ENCODE results near the gene TOMM20.

The TOMM20 gene

DNA sequence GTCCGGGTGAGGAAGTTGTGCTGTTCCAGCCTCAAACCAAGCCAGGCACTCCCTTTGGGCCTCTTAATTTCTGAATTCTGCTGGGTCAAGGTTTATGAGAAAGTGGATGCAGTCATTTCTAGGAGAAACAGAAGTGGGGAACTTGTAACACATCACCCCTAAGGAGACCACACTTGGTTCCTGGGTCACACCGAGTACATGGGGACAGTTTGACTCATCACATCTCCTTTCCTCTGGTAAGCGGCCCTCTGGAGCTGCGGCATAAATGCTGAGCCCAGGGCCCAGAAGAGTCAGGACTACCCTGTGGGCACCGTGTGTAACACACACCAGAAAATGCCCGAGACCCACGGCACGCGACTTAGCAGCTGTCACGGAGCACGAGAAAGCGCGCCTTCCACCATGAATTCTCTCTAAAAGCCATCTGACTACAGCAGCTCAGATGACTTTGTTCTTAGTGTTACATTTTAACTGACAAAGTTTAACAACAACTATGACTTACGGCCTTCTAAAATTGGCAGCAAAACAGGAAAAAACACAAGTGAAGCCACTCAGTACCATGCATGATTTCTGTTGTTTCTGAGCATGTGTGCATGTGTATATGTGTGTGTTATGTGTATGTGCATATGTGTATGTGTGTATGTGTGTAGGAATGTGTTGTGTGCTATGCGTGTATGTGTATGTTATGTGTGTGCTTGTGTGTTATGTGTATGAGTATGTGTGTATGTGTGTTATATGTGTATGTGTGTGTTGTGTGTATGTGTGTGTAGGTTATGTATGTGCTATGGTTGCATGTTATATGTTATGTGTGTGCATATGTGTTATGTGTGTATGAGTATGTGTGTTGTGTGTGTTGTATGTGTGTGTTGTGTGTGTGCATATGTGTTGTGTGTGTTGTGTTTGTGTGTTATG, 50.8 kb downstream of the TOMM20 start:
- 90% methylated on average over 14 of the region's 15 CpGs for WGBS (ENCODE audit: insufficient coverage)
- no peaks in the 10 kb centered on the region for H3K9me3 ChIP-seq (ENCODE audit: control extremely low read depth in 1 of 5, control insufficient read depth in 4 of 5, insufficient read depth in 2 of 5, low read depth in 1 of 5, low read length in 4 of 5)
- H3K27me3 ChIP-seq (replicated peaks in 2 of 5; ENCODE audit: control insufficient read depth in 4 of 5, insufficient read depth in 5 of 5, low read length in 4 of 5) = no peaks in the 10 kb centered on the region
- DNase-seq = peak in 2 of 3 donors; percentile 67 to 80
- H3K36me3 ChIP-seq (ENCODE audit: control insufficient read depth in 4 of 4, insufficient read depth in 4 of 4, low read length in 3 of 4) = no peaks in the 10 kb centered on the region
- no peak overlapping the region for H3K27ac ChIP-seq (ENCODE audit: insufficient read depth in 1 of 2, low read depth in 1 of 2, low read length in 2 of 2, poor library complexity in 1 of 2, severe bottlenecking in 2 of 2)
- ChIA-PET POLR2A (no interaction called here), CTCF (interaction anchor here (0.9 to 1.5 kb wide), 2 partner anchors 10 to 493 kb away, joined by 3 to 4 read pairs; no protein-coding TSS in a partner anchor)
- H3K4me3 ChIP-seq (ENCODE audit: control insufficient read depth in 1 of 7, extremely low read depth in 1 of 7, insufficient read depth in 4 of 7, low read depth in 2 of 7, low read length in 6 of 7) = no peak overlapping the region
- peaks cover 8 to 69% (median 60%) of the 10 kb centered on the region in 4 experiments for H3K4me1 ChIP-seq (ENCODE audit: control extremely low read depth in 1 of 4, control insufficient read depth in 4 of 4, insufficient read depth in 4 of 4, low read length in 3 of 4)

GRCh38 chr1:235077163-235077540, 51.5 kb downstream of the TOMM20 start:
- Histone ChIP-seq H3K4me1 (ENCODE audit: control extremely low read depth in 1 of 4, control insufficient read depth in 4 of 4, insufficient read depth in 4 of 4, low read length in 3 of 4) (peaks cover 8 to 64% (median 58%) of the 10 kb centered on the region in 4 experiments), H3K27me3 (replicated peaks in 2 of 5; ENCODE audit: control insufficient read depth in 4 of 5, insufficient read depth in 5 of 5, low read length in 4 of 5) (no peaks in the 10 kb centered on the region), H3K27ac (ENCODE audit: insufficient read depth in 1 of 2, low read depth in 1 of 2, low read length in 2 of 2, poor library complexity in 1 of 2, severe bottlenecking in 2 of 2) (no peak overlapping the region), H3K36me3 (ENCODE audit: control insufficient read depth in 4 of 4, insufficient read depth in 4 of 4, low read length in 3 of 4) (no peaks in the 10 kb centered on the region), H3K9me3 (ENCODE audit: control extremely low read depth in 1 of 5, control insufficient read depth in 4 of 5, insufficient read depth in 2 of 5, low read depth in 1 of 5, low read length in 4 of 5) (no peaks in the 10 kb centered on the region), H3K4me3 (ENCODE audit: control insufficient read depth in 1 of 7, extremely low read depth in 1 of 7, insufficient read depth in 4 of 7, low read depth in 2 of 7, low read length in 6 of 7) (no peak overlapping the region)
- ChIA-PET POLR2A (no interaction called here), CTCF (interaction anchor here (0.9 to 1.5 kb wide), 2 partner anchors 9 to 492 kb away, joined by 3 to 4 read pairs; no protein-coding TSS in a partner anchor)
- no peak for DNase-seq
- 90% methylated on average over 1 of the region's 1 CpG for WGBS (ENCODE audit: insufficient coverage)

- ChIA-PET POLR2A (no interaction called here), CTCF (interaction anchor here (0.9 to 1.5 kb wide), 2 partner anchors 9 to 492 kb away, joined by 3 to 4 read pairs; no protein-coding TSS in a partner anchor)
- no peaks in the 10 kb centered on the region for H3K27me3 ChIP-seq (replicated peaks in 2 of 5; ENCODE audit: control insufficient read depth in 4 of 5, insufficient read depth in 5 of 5, low read length in 4 of 5)
- no peaks in the 10 kb centered on the region for H3K9me3 ChIP-seq (ENCODE audit: control extremely low read depth in 1 of 5, control insufficient read depth in 4 of 5, insufficient read depth in 2 of 5, low read depth in 1 of 5, low read length in 4 of 5)
- H3K36me3 ChIP-seq (ENCODE audit: control insufficient read depth in 4 of 4, insufficient read depth in 4 of 4, low read length in 3 of 4) = no peaks in the 10 kb centered on the region
- WGBS (ENCODE audit: insufficient coverage) = 99% methylated on average over 12 of the region's 16 CpGs
- no peak overlapping the region for H3K27ac ChIP-seq (ENCODE audit: insufficient read depth in 1 of 2, low read depth in 1 of 2, low read length in 2 of 2, poor library complexity in 1 of 2, severe bottlenecking in 2 of 2)
- H3K4me3 ChIP-seq (ENCODE audit: control insufficient read depth in 1 of 7, extremely low read depth in 1 of 7, insufficient read depth in 4 of 7, low read depth in 2 of 7, low read length in 6 of 7) = no peak overlapping the region
- DNase-seq = no peak
- H3K4me1 ChIP-seq (ENCODE audit: control extremely low read depth in 1 of 4, control insufficient read depth in 4 of 4, insufficient read depth in 4 of 4, low read length in 3 of 4) = peaks cover 8 to 63% (median 58%) of the 10 kb centered on the region in 4 experiments
Observed at GRCh38 chr1:235076504-235077162, 52.0 kb downstream of the TOMM20 start.

- WGBS (ENCODE audit: insufficient coverage) = 100% methylated on average over 3 of the region's 8 CpGs
- Histone ChIP-seq H3K27me3 (replicated peaks in 2 of 5; ENCODE audit: control insufficient read depth in 4 of 5, insufficient read depth in 5 of 5, low read length in 4 of 5) (no peaks in the 10 kb centered on the region), H3K36me3 (ENCODE audit: control insufficient read depth in 4 of 4, insufficient read depth in 4 of 4, low read length in 3 of 4) (no peaks in the 10 kb centered on the region), H3K4me1 (ENCODE audit: control extremely low read depth in 1 of 4, control insufficient read depth in 4 of 4, insufficient read depth in 4 of 4, low read length in 3 of 4) (peaks cover 8 to 60% (median 54%) of the 10 kb centered on the region in 4 experiments), H3K4me3 (ENCODE audit: control insufficient read depth in 1 of 7, extremely low read depth in 1 of 7, insufficient read depth in 4 of 7, low read depth in 2 of 7, low read length in 6 of 7) (no peak overlapping the region), H3K9me3 (ENCODE audit: control extremely low read depth in 1 of 5, control insufficient read depth in 4 of 5, insufficient read depth in 2 of 5, low read depth in 1 of 5, low read length in 4 of 5) (no peaks in the 10 kb centered on the region), H3K27ac (ENCODE audit: insufficient read depth in 1 of 2, low read depth in 1 of 2, low read length in 2 of 2, poor library complexity in 1 of 2, severe bottlenecking in 2 of 2) (no peak overlapping the region)
- DNase-seq = no peak
- ChIA-PET POLR2A (no interaction called here), CTCF (no interaction called here)
Observed at GRCh38 chr1:235075777-235076308, 52.8 kb downstream of the TOMM20 start.

DNA sequence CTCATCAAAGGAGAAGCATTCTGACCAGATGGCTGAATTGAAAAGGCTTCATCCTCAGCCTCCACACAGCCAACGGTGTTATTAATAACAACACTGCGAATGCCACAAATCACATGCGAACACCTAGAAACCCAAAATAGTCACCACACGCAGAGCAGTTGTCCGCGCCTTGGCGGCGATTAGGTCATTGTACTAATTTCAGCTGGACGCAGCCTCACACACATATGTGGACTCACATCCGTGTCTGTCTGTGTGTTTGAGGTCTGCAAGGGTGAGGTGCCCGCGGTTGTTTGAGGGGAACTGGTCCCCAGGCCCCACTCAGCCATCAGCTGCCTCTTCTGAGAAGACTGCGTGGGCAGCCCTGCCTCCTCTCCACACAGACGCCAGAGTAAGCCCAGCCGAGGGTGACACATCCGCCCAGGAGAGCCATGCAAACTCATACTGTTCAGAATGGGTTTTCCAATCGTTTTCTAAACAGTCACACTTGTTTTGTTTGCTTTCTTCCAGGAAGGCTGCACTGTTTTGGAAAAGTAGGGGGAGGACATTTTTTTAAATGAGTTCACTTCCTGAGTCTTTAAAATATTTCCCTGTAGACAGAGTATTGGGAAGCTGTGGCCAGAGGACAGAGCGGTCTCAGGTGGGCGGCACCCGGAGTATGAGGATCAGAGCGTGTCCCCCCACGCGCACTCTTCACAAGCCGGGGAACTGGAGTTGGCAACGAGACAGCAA, 53.4 kb downstream of the TOMM20 start:
- peak in 2 of 3 donors; percentile 40 to 58 for DNase-seq
- Histone ChIP-seq H3K9me3 (ENCODE audit: control extremely low read depth in 1 of 5, control insufficient read depth in 4 of 5, insufficient read depth in 2 of 5, low read depth in 1 of 5, low read length in 4 of 5) (no peaks in the 10 kb centered on the region), H3K27me3 (replicated peaks in 2 of 5; ENCODE audit: control insufficient read depth in 4 of 5, insufficient read depth in 5 of 5, low read length in 4 of 5) (no peaks in the 10 kb centered on the region), H3K27ac (ENCODE audit: insufficient read depth in 1 of 2, low read depth in 1 of 2, low read length in 2 of 2, poor library complexity in 1 of 2, severe bottlenecking in 2 of 2) (no peak overlapping the region), H3K4me3 (ENCODE audit: control insufficient read depth in 1 of 7, extremely low read depth in 1 of 7, insufficient read depth in 4 of 7, low read depth in 2 of 7, low read length in 6 of 7) (no peak overlapping the region), H3K36me3 (ENCODE audit: control insufficient read depth in 4 of 4, insufficient read depth in 4 of 4, low read length in 3 of 4) (no peaks in the 10 kb centered on the region), H3K4me1 (ENCODE audit: control extremely low read depth in 1 of 4, control insufficient read depth in 4 of 4, insufficient read depth in 4 of 4, low read length in 3 of 4) (peaks cover 8 to 59% (median 54%) of the 10 kb centered on the region in 4 experiments)
- ChIA-PET POLR2A (no interaction called here), CTCF (no interaction called here)
- whole genome bisulfite sequencing (ENCODE audit: insufficient coverage) = 81% methylated on average over 18 of the region's 25 CpGs

GRCh38 chr1:235074523-235075047, 54.1 kb downstream of the TOMM20 start:
- 33% methylated on average over 11 of the region's 14 CpGs for WGBS (ENCODE audit: insufficient coverage)
- ChIA-PET CTCF (interaction anchor here (1.3 to 2.0 kb wide), 3 partner anchors 9 to 588 kb away, joined by 3 to 9 read pairs (median 5); no protein-coding TSS in a partner anchor), POLR2A (no interaction called here)
- no peak overlapping the region for H3K4me3 ChIP-seq (ENCODE audit: control insufficient read depth in 1 of 7, extremely low read depth in 1 of 7, insufficient read depth in 4 of 7, low read depth in 2 of 7, low read length in 6 of 7)
- H3K27ac ChIP-seq (ENCODE audit: insufficient read depth in 1 of 2, low read depth in 1 of 2, low read length in 2 of 2, poor library complexity in 1 of 2, severe bottlenecking in 2 of 2) = peak overlapping the region in 1 of 2 experiments; percentile 18
- no peaks in the 10 kb centered on the region for H3K27me3 ChIP-seq (replicated peaks in 2 of 5; ENCODE audit: control insufficient read depth in 4 of 5, insufficient read depth in 5 of 5, low read length in 4 of 5)
- H3K9me3 ChIP-seq (ENCODE audit: control extremely low read depth in 1 of 5, control insufficient read depth in 4 of 5, insufficient read depth in 2 of 5, low read depth in 1 of 5, low read length in 4 of 5) = no peaks in the 10 kb centered on the region
- H3K36me3 ChIP-seq (ENCODE audit: control insufficient read depth in 4 of 4, insufficient read depth in 4 of 4, low read length in 3 of 4) = no peaks in the 10 kb centered on the region
- H3K4me1 ChIP-seq (ENCODE audit: control extremely low read depth in 1 of 4, control insufficient read depth in 4 of 4, insufficient read depth in 4 of 4, low read length in 3 of 4) = peaks cover 8 to 56% (median 50%) of the 10 kb centered on the region in 4 experiments
- DNase-seq = peak in 2 of 3 donors; percentile 49 to 57

All from common myeloid progenitor, CD34-positive (primary cell).